ENCODE results near the gene CSNK1A1L. TPM values are rescaled to one million over a fixed set of nuclear protein-coding genes. Genes with fewer than 3 reads are reported as not detected.
"Not testable (repeated sequence)": the region's sequence is repeated elsewhere in the genome, so short reads cannot be mapped to it uniquely, and the experiment has no call there.

The CSNK1A1L gene
- total RNA-seq, 1 donor from 2014 or later = not detected

DNA sequence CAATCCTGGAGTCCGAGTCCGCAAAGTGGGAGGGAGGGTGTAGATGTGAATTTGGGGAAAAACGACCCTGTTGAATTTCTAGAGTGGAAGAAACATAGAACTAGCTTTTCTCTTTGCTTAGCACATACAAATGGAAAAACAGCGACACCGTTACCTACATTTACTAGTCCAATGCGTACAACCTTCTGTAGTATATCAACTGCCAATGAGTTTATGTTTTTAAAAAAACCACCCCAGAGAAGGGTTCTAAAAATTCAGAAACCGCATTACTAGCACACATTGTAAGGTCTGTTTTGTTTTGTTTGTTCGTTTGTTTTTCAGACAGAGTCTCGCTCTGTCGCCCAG lies 45.6 kb downstream of the CSNK1A1L start:
- no peaks in the 10 kb centered on the region for H3K27me3 ChIP-seq
- peak overlapping the region; percentile 89 for H3K27ac ChIP-seq
- TF ChIP-seq, protein P1, sequence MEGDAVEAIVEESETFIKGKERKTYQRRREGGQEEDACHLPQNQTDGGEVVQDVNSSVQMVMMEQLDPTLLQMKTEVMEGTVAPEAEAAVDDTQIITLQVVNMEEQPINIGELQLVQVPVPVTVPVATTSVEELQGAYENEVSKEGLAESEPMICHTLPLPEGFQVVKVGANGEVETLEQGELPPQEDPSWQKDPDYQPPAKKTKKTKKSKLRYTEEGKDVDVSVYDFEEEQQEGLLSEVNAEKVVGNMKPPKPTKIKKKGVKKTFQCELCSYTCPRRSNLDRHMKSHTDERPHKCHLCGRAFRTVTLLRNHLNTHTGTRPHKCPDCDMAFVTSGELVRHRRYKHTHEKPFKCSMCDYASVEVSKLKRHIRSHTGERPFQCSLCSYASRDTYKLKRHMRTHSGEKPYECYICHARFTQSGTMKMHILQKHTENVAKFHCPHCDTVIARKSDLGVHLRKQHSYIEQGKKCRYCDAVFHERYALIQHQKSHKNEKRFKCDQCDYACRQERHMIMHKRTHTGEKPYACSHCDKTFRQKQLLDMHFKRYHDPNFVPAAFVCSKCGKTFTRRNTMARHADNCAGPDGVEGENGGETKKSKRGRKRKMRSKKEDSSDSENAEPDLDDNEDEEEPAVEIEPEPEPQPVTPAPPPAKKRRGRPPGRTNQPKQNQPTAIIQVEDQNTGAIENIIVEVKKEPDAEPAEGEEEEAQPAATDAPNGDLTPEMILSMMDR (IDR thresholded peaks at IDR 0.05) = no peak
- DNase-seq (ENCODE audit: low spot score in 2 of 2) = no peak
- no peaks in the 10 kb centered on the region for H3K9me3 ChIP-seq
- H3K4me1 ChIP-seq = peaks cover 7 to 9% of the 10 kb centered on the region in 2 donors
- peak overlapping the region; percentile 70 to 85 for H3K4me3 ChIP-seq
- intact Hi-C loops (cut with DNase I) = loop anchor here (1.0 to 5.0 kb wide), 2 partner anchors 60 to 1292 kb away; partner anchors contain the start of gene EXOSC8
- no peaks in the 10 kb centered on the region for H3K36me3 ChIP-seq

DNA sequence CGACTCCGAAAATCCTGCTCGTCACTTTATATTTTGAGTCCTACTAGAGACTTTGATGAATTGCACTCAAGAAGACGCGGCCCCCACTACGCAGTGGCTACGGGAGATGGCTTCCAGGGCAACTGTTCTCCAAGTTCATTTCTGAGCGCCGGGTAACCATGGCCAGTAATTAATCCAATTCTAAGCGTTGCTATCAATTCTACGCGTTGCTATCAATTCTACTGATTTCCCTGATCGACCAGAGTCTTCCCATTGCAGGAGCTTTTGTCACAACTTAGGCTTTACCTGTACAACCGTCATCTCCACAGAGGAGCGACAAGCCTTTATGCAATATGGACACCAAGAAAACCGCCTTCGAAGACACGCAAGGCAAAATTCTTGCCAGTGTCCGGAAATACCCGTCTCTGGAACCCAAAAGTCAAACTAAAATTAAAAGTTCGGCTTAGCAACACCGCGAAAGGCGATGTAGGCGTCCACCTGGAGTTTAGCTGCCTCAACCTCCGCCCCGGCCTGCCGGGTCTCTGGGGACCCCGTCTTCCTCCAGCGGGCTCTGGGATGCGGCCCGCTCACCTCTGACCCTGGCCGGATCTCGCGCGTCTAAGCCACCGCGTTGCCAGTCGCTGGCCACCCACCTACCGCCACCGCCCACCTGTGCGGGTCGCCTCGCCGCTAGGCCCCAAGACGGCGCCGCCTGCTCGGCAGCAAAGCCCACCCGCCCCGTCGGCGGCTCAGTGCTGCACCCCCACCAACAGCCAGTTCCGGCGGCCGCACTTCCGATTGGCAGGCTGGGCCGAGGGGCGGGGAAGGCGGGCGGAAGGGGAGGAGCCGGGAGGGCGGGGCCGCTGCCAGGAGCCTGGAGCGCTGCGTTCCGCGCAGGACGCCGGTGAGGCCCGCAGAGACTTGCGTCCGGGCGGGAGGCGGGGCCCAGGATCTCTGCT lies 46.3 kb downstream of the CSNK1A1L start, which contains the start of gene SUPT20H:
Gene SUPT20H (minus strand): TSS at position 779 of the 938 bp plus-strand sequence. CDS start 8,198 bp downstream, outside the sequence.
- TF ChIP-seq, protein P1 (IDR thresholded peaks at IDR 0.05) = peak in 1 of 3 experiments; percentile 3
- Histone ChIP-seq H3K4me3 (peak within 1 kb of the TSS; percentile 70 to 85), H3K36me3 (no peaks in the 10 kb centered on the region), H3K9me3 (no peaks in the 10 kb centered on the region), H3K27me3 (no peaks in the 10 kb centered on the region), H3K4me1 (peaks cover 7 to 9% of the 10 kb centered on the region in 2 donors), H3K27ac (peak within 1 kb of the TSS; percentile 89)
- DNase-seq (ENCODE audit: low spot score in 2 of 2) = peak; percentile 65 to 95
- intact Hi-C loops (cut with DNase I) = loop anchor here (1.0 kb wide), 1 partner anchor 59 kb away; the partner anchor contains the start of gene EXOSC8

DNA sequence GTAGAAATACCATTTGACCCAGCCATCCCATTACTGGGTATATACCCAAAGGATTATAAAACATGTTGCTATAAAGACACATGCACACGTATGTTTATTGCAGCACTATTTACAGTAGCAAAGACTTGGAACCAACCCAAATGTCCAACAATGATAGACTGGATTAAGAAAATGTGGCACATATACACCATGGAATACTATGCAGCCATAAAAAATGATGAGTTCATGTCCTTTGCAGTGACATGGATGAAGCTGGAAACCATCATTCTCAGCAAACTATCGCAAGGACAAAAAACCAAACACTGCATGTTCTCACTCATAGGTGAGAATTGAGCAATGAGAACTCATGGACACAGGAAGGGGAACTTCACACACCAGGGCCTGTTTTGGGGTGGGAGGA lies 49.2 kb downstream of the CSNK1A1L start:
- H3K36me3 ChIP-seq; DNase-seq (ENCODE audit: low spot score in 2 of 2); H3K27me3 ChIP-seq; H3K27ac ChIP-seq; H3K9me3 ChIP-seq; H3K4me3 ChIP-seq; H3K4me1 ChIP-seq; intact Hi-C loops (cut with DNase I): not testable (repeated sequence)

Other genes starting within 250 kb of the CSNK1A1L start
- 24.5 TPM for gene SMAD9, start 185.4 kb downstream of the CSNK1A1L start, total RNA-seq
- 26.7 TPM for gene ALG5, start 106.3 kb downstream of the CSNK1A1L start, total RNA-seq
- gene EXOSC8, start 104.9 kb downstream of the CSNK1A1L start, total RNA-seq = 16.8 TPM
- 9.9 TPM for gene SUPT20H, start 46.0 kb downstream of the CSNK1A1L start, total RNA-seq

All from ascending aorta (tissue), 2 donors.